ENCODE results near the gene SVEP1.

SVEP1 gene

DNA sequence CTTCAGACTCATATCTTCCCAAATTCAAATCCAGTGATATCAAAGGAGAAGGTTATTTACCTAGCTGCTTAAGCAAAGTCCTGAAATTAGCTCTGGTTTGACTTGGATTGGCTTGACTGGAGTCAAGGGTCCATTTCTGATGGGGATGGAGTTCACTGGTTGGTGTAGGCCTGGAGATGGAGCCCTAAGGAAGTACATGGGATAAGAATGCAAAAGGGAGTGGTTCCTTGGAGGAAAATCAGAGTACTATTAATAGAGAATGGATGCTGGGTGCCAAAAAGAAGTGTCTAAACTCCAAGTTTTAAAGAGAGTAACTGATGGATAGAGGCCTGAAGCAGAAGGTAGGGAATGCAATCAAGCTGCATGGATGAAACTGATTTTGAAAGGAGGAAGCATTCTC is 255.7 kb downstream of the SVEP1 start:
- DNase-seq (ENCODE audit: low read depth, low spot score): no peak

- no peak for DNase-seq (ENCODE audit: low read depth, low spot score)
Measured at GRCh38 chr9:110320651-110321445, 258.7 kb downstream of the SVEP1 start.

DNA sequence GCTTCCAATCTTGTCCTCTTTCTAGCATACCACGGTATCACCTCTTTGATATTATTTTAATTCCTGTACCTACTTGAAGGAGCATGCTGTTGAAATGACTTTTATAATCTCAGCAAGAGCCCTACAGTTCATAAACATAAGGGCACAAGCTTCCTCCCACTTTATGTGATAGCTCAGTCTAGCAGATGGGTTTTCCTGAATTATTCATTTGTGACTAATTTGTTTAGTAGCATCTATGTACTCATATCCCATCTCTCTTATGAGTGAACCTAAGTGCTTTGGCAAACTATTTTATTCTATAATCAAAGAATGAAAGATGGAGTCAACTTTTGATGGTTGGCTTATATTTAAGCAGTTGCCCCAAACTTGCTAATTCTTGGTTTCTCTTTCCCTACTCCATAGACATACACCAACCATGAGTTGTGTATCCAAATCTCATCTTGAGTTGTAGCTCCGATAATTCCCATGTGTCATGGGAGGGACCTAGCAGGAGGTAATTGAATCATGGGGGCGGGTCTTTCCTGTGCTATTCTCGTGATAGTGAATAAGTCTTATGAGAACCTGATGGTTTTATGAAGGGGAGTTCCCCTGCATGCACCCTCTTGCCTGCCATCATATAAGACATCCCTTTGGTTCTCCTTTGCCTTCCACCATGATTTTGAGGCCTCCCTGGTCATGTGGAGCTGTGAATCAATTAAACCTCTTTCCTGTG is 259.6 kb downstream of the SVEP1 start:
- DNase-seq (ENCODE audit: low read depth, low spot score): no peak

DNA sequence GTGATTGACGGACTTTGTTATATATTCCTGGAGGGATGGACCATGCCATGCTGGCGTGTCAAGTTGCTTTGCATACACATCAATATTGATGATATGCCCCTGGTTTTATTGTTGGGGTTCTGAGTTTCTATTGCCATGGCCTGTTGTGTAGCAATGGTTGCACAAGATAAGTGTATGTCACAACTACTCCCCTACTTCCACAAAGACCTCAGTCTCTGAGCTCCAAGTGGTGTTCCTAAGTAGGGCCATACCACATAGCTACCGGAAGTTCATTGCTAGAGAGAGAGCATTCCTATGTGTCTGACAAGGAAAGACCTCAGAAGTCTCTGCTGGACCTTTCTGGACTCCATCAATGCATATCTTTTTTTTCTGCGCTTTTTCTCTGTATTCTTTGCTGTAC is 261.6 kb downstream of the SVEP1 start:
- DNase-seq (ENCODE audit: low read depth, low spot score): no peak

DNA sequence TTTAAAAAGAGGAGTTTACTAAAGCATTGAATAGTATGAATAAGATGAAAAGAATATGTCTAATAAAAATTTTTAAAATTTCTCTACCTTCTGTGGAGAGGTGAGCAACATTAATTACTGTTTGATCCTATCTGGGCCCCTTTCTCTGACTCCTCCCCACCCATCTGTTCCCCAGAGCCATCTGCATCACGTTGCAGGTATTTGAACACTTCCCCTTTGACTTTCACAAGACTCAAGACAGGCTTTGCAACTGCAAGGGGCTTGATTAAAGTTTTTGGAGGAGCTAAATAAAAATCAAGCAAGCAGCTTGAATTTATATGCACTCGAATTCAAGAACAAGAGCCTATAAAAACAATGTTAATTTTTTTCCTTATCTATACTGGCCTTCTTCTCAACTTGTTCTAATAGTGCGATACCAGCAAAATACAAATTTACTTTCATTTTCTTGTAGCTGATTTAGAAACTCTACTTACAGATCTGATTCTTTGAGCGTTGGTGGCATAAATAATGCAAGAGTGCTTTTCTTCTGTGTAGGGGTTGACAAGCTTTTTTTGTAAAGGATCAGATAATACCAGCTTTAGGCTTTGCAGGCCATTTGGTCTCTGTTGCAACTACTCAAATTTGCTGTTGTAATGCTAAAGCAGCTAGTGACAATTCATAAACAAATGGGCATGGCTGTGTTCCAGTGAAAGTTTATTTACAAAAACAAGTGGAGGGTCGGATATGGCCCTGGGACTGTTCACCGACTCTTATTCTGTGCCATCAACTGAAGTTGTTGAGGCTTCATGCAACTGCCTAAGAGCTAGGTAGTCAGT is 263.1 kb downstream of the SVEP1 start:
- no peak for DNase-seq (ENCODE audit: low read depth, low spot score)
